ENCODE data around the gene ABHD12. TPM values are rescaled to one million over a fixed set of nuclear protein-coding genes. Genes with fewer than 3 reads are reported as not detected.

Gene ABHD12
- total RNA-seq, 1 donor from 2014 or later, result 42.9 TPM

- Mint-ChIP-seq H3K27ac (ENCODE audit: unreplicated experiment) (peak overlapping the region; percentile 23), H3K36me3 (ENCODE audit: unreplicated experiment) (peaks cover 48% of the 10 kb centered on the region), H3K4me1 (ENCODE audit: unreplicated experiment) (peaks cover 36% of the 10 kb centered on the region), H3K27me3 (ENCODE audit: unreplicated experiment) (no peaks in the 10 kb centered on the region), H3K9me3 (ENCODE audit: unreplicated experiment) (no peaks in the 10 kb centered on the region), H3K4me3 (ENCODE audit: unreplicated experiment) (no peak overlapping the region)
- no peak for TF ChIP-seq CTCF (IDR thresholded peaks at IDR 0.05)
- DNase-seq (ENCODE audit: extremely low spot score, unreplicated experiment), result no peak
These were observed 132.2 kb downstream of the ABHD12 start for GRCh38 chr20:25258476-25258805.

- no peak for DNase-seq (ENCODE audit: extremely low spot score, unreplicated experiment)
- H3K9me3 Mint-ChIP-seq (ENCODE audit: unreplicated experiment), result no peaks in the 10 kb centered on the region
- H3K27ac Mint-ChIP-seq (ENCODE audit: unreplicated experiment), result peak overlapping the region; percentile 23
- H3K4me1 Mint-ChIP-seq (ENCODE audit: unreplicated experiment), result peaks cover 40% of the 10 kb centered on the region
- TF ChIP-seq CTCF (IDR thresholded peaks at IDR 0.05), result no peak
- H3K27me3 Mint-ChIP-seq (ENCODE audit: unreplicated experiment), result no peaks in the 10 kb centered on the region
- H3K36me3 Mint-ChIP-seq (ENCODE audit: unreplicated experiment), result peaks cover 45% of the 10 kb centered on the region
- no peak overlapping the region for H3K4me3 Mint-ChIP-seq (ENCODE audit: unreplicated experiment)
These were observed 132.7 kb downstream of the ABHD12 start for GRCh38 chr20:25257756-25258475.

GRCh38 chr20:25257130-25257529 lies 133.5 kb downstream of the ABHD12 start:
- TF ChIP-seq CTCF (IDR thresholded peaks at IDR 0.05), result no peak
- no peak for DNase-seq (ENCODE audit: extremely low spot score, unreplicated experiment)
- Mint-ChIP-seq H3K27ac (ENCODE audit: unreplicated experiment) (no peak overlapping the region), H3K4me3 (ENCODE audit: unreplicated experiment) (no peak overlapping the region), H3K36me3 (ENCODE audit: unreplicated experiment) (peaks cover 40% of the 10 kb centered on the region), H3K27me3 (ENCODE audit: unreplicated experiment) (no peaks in the 10 kb centered on the region), H3K9me3 (ENCODE audit: unreplicated experiment) (no peaks in the 10 kb centered on the region), H3K4me1 (ENCODE audit: unreplicated experiment) (peaks cover 48% of the 10 kb centered on the region)

GRCh38 chr20:25256226-25256859 lies 134.3 kb downstream of the ABHD12 start:
- peaks cover 55% of the 10 kb centered on the region for H3K4me1 Mint-ChIP-seq (ENCODE audit: unreplicated experiment)
- no peak for TF ChIP-seq CTCF (IDR thresholded peaks at IDR 0.05)
- no peak for DNase-seq (ENCODE audit: extremely low spot score, unreplicated experiment)
- H3K27me3 Mint-ChIP-seq (ENCODE audit: unreplicated experiment), result no peaks in the 10 kb centered on the region
- H3K27ac Mint-ChIP-seq (ENCODE audit: unreplicated experiment), result peak overlapping the region; percentile 27
- H3K36me3 Mint-ChIP-seq (ENCODE audit: unreplicated experiment), result peaks cover 38% of the 10 kb centered on the region
- no peak overlapping the region for H3K4me3 Mint-ChIP-seq (ENCODE audit: unreplicated experiment)
- H3K9me3 Mint-ChIP-seq (ENCODE audit: unreplicated experiment), result no peaks in the 10 kb centered on the region

GRCh38 chr20:25254986-25255680 lies 135.5 kb downstream of the ABHD12 start:
- Mint-ChIP-seq H3K36me3 (ENCODE audit: unreplicated experiment) (peaks cover 37% of the 10 kb centered on the region), H3K4me1 (ENCODE audit: unreplicated experiment) (peaks cover 68% of the 10 kb centered on the region), H3K4me3 (ENCODE audit: unreplicated experiment) (no peak overlapping the region), H3K27ac (ENCODE audit: unreplicated experiment) (no peak overlapping the region), H3K27me3 (ENCODE audit: unreplicated experiment) (no peaks in the 10 kb centered on the region), H3K9me3 (ENCODE audit: unreplicated experiment) (no peaks in the 10 kb centered on the region)
- TF ChIP-seq CTCF (IDR thresholded peaks at IDR 0.05), result no peak
- DNase-seq (ENCODE audit: extremely low spot score, unreplicated experiment), result no peak
